KMS-11 (cell line): Measurements from ENCODE around the gene CXCR5.

Experiments used
- H2AFZ ChIP-seq: fragments of 200-600 bp; sonication (generic); 2 replicates; pipeline ENCODE4 v1.6.1; 2016; ENCODE audit warnings: antibody characterized with exemption, mixed run types, low read depth
- H3K27ac ChIP-seq: fragments of 200-600 bp; sonication (generic); 2 replicates; pipeline ENCODE4 v1.6.1; 2016; ENCODE audit warnings: mild to moderate bottlenecking, mixed run types
- H3K27me3 ChIP-seq: fragments of 200-600 bp; sonication (generic); 2 replicates; pipeline ENCODE4 v1.6.1; 2017; ENCODE audit warnings: mild to moderate bottlenecking, low read depth, mixed run types, moderate library complexity; ENCODE audit not compliant: insufficient read depth
- H3K36me3 ChIP-seq: fragments of 200-600 bp; sonication (generic); 2 replicates; pipeline ENCODE4 v1.6.1; 2017; ENCODE audit warnings: mild to moderate bottlenecking, mixed run types; ENCODE audit not compliant: insufficient read depth
- H3K4me1 ChIP-seq: fragments of 200-600 bp; sonication (generic); 2 replicates; pipeline ENCODE4 v1.6.1; 2016; ENCODE audit warnings: mild to moderate bottlenecking, low read depth, mixed run types; ENCODE audit not compliant: poor library complexity, severe bottlenecking
- H3K4me2 ChIP-seq: fragments of 200-600 bp; sonication (generic); 2 replicates; pipeline ENCODE4 v1.7.0; 2016; ENCODE audit warnings: mild to moderate bottlenecking, mixed run types
- H3K4me3 ChIP-seq: fragments of 200-600 bp; sonication (generic); IDR thresholded peaks from 2 replicates; pipeline ENCODE4 v1.6.1; 2017; ENCODE audit warnings: low read depth, low read length, mixed read lengths; ENCODE audit not compliant: insufficient read depth
- H3K79me2 ChIP-seq: fragments of 200-600 bp; sonication (generic); 2 replicates; pipeline ENCODE4 v1.6.1; 2016; ENCODE audit warnings: low read depth, mixed run types; ENCODE audit not compliant: insufficient read depth
- H3K9ac ChIP-seq: fragments of 200-600 bp; sonication (generic); 2 replicates; pipeline ENCODE4 v1.6.1; 2016; ENCODE audit warnings: mild to moderate bottlenecking, mixed run types
- H4K20me1 ChIP-seq: fragments of 200-600 bp; sonication (generic); 2 replicates; pipeline ENCODE4 v1.6.1; 2016; ENCODE audit warnings: mild to moderate bottlenecking, mixed run types; ENCODE audit not compliant: insufficient read depth
- TF ChIP-seq, protein P1 (sequence below): fragments of 200-600 bp; sonication (generic); conservative IDR thresholded peaks from 2 replicates; pipeline ENCODE4 v1.6.1; 2017; ENCODE audit warnings: low read depth, mild to moderate bottlenecking, antibody characterized with exemption, low read length, moderate library complexity, mixed read lengths

CXCR5 gene

GRCh38 chr11:118856314-118856713, 27.4 kb upstream of the CXCR5 start:
- Histone ChIP-seq H3K27ac (no peak overlapping the region), H2AFZ (no peak overlapping the region), H3K4me3 (no peak overlapping the region), H3K4me1 (peaks cover 13% of the 10 kb centered on the region), H3K27me3 (no peaks in the 10 kb centered on the region), H3K4me2 (no peak overlapping the region), H3K9ac (no peak overlapping the region), H3K36me3 (no peaks in the 10 kb centered on the region), H4K20me1 (no peaks in the 10 kb centered on the region), H3K79me2 (no peaks in the 10 kb centered on the region)
- TF ChIP-seq, protein P1, sequence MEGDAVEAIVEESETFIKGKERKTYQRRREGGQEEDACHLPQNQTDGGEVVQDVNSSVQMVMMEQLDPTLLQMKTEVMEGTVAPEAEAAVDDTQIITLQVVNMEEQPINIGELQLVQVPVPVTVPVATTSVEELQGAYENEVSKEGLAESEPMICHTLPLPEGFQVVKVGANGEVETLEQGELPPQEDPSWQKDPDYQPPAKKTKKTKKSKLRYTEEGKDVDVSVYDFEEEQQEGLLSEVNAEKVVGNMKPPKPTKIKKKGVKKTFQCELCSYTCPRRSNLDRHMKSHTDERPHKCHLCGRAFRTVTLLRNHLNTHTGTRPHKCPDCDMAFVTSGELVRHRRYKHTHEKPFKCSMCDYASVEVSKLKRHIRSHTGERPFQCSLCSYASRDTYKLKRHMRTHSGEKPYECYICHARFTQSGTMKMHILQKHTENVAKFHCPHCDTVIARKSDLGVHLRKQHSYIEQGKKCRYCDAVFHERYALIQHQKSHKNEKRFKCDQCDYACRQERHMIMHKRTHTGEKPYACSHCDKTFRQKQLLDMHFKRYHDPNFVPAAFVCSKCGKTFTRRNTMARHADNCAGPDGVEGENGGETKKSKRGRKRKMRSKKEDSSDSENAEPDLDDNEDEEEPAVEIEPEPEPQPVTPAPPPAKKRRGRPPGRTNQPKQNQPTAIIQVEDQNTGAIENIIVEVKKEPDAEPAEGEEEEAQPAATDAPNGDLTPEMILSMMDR: no peak

DNA sequence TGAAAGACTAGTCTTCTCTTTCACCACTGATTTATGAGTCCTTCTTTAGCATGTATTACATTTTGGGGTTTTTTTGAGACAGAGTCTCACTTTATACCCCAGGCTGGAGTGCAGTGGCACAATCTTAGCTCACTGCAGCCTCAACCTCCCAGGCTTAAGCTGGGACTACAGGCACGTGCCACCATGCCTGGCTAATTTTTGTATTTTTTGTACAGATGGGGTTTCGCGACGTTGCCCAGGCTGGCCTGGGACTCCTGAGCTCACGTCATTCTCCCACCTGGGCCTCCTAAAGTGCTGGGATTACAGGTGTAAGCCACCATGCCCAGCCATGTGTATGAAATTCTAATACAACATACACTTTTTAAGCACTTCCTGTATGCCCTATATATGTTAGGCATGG, 26.3 kb upstream of the CXCR5 start:
- H3K4me2 ChIP-seq: no peak overlapping the region
- no peaks in the 10 kb centered on the region for H3K79me2 ChIP-seq
- H2AFZ ChIP-seq: no peak overlapping the region
- H3K27ac ChIP-seq: no peak overlapping the region
- H3K36me3 ChIP-seq: no peaks in the 10 kb centered on the region
- no peaks in the 10 kb centered on the region for H3K27me3 ChIP-seq
- peaks cover 3% of the 10 kb centered on the region for H3K4me1 ChIP-seq
- H3K9ac ChIP-seq: no peak overlapping the region
- H4K20me1 ChIP-seq: no peaks in the 10 kb centered on the region
- H3K4me3 ChIP-seq: no peak overlapping the region
- TF ChIP-seq, protein P1: no peak

DNA sequence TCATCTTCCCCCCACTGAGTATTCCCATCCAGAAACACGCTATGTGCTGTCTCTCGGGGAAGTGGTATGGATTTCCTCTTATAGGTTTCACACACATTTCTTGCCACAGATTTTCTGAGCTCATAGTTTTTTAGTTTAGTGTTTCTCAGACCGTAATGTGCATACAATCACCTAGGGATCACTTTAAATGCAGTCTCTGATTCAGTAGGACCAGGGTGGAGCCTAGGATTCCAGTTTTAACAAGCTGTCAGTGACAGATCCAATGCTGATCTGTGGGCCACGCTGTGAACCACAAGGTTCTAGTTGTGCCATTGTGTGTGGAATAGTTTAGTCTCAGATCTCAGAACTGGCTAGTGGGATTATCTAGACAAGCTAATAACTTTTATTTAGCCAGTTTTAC, 23.7 kb upstream of the CXCR5 start:
- H3K36me3 ChIP-seq: no peaks in the 10 kb centered on the region
- no peak overlapping the region for H3K27ac ChIP-seq
- H3K4me1 ChIP-seq: no peaks in the 10 kb centered on the region
- no peak overlapping the region for H3K9ac ChIP-seq
- H2AFZ ChIP-seq: no peak overlapping the region
- no peaks in the 10 kb centered on the region for H3K79me2 ChIP-seq
- H3K4me3 ChIP-seq: no peak overlapping the region
- no peak overlapping the region for H3K4me2 ChIP-seq
- no peaks in the 10 kb centered on the region for H3K27me3 ChIP-seq
- TF ChIP-seq, protein P1: no peak
- H4K20me1 ChIP-seq: no peaks in the 10 kb centered on the region

DNA sequence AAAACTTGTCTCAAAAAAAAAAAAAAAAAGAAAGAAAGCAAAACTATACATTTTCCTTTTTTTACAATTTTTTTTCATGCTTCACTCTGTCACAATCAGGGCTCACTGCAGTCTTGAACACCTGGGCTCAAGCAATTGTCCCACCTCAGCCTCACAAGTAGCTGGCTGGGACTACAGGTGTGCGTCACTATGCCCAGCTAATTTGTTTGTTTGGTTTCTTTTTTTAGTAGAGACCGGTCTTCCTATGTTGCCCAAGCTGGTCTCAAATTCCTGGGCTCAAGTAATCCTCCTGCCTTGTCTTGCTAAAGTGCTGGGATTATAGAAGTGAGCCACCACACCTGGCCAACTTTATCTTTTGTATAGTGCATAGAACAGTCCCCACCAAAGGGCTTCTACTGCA, 15.0 kb upstream of the CXCR5 start:
- Histone ChIP-seq H3K27ac (peak overlapping the region; percentile 38; the same call in 1 of the 2 replicates), H3K4me3 (no peak overlapping the region), H3K4me2 (peak overlapping the region; percentile 33; the same call in 1 of the 2 replicates), H3K36me3 (no peaks in the 10 kb centered on the region), H3K79me2 (no peaks in the 10 kb centered on the region), H3K9ac (no peak overlapping the region), H4K20me1 (no peaks in the 10 kb centered on the region), H3K27me3 (no peaks in the 10 kb centered on the region), H2AFZ (no peak overlapping the region), H3K4me1 (peaks cover 45% of the 10 kb centered on the region)
- TF ChIP-seq, protein P1: no peak
